ENCODE results near the gene MRPL2. TPM values are rescaled to one million over a fixed set of nuclear protein-coding genes. Genes with fewer than 3 reads are reported as not detected.

The MRPL2 gene
- total RNA-seq, 4 donors from 2014 or later = 25.2 to 43.6 (median 28.1) TPM

DNA sequence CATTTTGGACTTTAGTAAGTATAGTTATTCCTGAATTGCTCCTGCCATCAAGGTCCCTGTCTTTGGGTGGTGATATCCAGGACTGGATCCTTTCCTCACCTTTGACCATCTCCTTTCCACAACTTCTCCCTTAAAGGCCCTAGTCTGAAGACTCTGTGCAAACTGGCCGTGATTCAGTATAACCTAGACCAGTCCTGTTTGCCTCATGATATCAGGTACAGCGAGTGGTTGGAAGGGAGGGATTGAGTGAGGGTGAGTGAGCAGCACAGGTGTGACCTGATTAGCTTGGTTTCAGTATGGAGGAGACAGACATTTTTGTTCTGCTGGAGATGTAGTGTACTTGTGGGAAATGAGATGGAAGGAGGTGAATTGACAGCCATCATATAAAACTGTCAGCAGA is 40.1 kb downstream of the MRPL2 start:
- no peak for DNase-seq (ENCODE audit: extremely low spot score)
- Histone ChIP-seq H3K27ac (replicated peaks in 1 of 4) (no peak overlapping the region), H3K36me3 (peaks cover 12 to 39% (median 36%) of the 10 kb centered on the region in 4 donors), H3K9me3 (no peaks in the 10 kb centered on the region), H3K4me1 (peaks cover 62 to 77% (median 65%) of the 10 kb centered on the region in 4 donors), H3K27me3 (no peaks in the 10 kb centered on the region), H3K4me3 (no peak overlapping the region)
- intact Hi-C loops (cut with DNase I) = loop anchor here (5.0 to 10.0 kb wide), 2 partner anchors 33 to 114 kb away; partner anchors contain the start of gene CUL7
- 88% methylated on average over 2 of the region's 2 CpGs for WGBS
- TF ChIP-seq POLR2A (IDR thresholded peaks at IDR 0.05; ENCODE audit: low read depth) (no peak), POLR2AphosphoS5 (IDR thresholded peaks at IDR 0.05) (no peak), EP300 (IDR thresholded peaks at IDR 0.05) (no peak)
- TF ChIP-seq, protein P1, sequence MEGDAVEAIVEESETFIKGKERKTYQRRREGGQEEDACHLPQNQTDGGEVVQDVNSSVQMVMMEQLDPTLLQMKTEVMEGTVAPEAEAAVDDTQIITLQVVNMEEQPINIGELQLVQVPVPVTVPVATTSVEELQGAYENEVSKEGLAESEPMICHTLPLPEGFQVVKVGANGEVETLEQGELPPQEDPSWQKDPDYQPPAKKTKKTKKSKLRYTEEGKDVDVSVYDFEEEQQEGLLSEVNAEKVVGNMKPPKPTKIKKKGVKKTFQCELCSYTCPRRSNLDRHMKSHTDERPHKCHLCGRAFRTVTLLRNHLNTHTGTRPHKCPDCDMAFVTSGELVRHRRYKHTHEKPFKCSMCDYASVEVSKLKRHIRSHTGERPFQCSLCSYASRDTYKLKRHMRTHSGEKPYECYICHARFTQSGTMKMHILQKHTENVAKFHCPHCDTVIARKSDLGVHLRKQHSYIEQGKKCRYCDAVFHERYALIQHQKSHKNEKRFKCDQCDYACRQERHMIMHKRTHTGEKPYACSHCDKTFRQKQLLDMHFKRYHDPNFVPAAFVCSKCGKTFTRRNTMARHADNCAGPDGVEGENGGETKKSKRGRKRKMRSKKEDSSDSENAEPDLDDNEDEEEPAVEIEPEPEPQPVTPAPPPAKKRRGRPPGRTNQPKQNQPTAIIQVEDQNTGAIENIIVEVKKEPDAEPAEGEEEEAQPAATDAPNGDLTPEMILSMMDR (IDR thresholded peaks at IDR 0.05) = no peak

DNA sequence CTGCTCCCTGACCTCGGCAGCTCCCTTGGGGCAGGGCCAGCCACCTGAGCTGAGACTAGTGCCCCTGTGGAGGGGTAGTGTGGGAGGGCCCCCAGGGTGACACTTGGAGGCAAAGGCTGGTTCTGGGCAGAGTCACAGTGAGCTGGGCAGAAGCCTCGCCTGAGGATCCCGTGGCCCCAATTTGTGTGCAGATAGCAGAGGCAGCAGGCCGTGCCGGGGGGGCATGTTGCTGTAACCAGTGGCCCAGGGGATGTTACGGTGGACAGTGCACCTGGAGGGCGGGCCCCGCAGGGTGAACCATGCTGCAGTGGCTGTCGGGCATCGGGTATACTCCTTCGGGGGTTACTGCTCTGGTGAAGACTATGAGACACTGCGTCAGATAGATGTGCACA is 42.3 kb downstream of the MRPL2 start:
- Histone ChIP-seq H3K4me3 (peak overlapping the region in 3 of 4 donors; percentile 16 to 40 (median 22)), H3K4me1 (peaks cover 55 to 72% (median 60%) of the 10 kb centered on the region in 4 donors), H3K27ac (replicated peaks in 1 of 4) (peak overlapping the region; percentile 52 to 87 (median 74)), H3K36me3 (peaks cover 12 to 44% (median 40%) of the 10 kb centered on the region in 4 donors), H3K27me3 (no peaks in the 10 kb centered on the region), H3K9me3 (no peaks in the 10 kb centered on the region)
- 83% methylated on average over 6 of the region's 12 CpGs for WGBS
- TF ChIP-seq POLR2A (IDR thresholded peaks at IDR 0.05; ENCODE audit: low read depth) (no peak), POLR2AphosphoS5 (IDR thresholded peaks at IDR 0.05) (no peak), EP300 (IDR thresholded peaks at IDR 0.05) (no peak)
- TF ChIP-seq, protein P1 (IDR thresholded peaks at IDR 0.05) = no peak
- intact Hi-C loops (cut with DNase I) = loop anchor here (5.0 to 10.0 kb wide), 2 partner anchors 35 to 112 kb away; partner anchors contain the start of gene CUL7
- DNase-seq (ENCODE audit: extremely low spot score) = no peak

DNA sequence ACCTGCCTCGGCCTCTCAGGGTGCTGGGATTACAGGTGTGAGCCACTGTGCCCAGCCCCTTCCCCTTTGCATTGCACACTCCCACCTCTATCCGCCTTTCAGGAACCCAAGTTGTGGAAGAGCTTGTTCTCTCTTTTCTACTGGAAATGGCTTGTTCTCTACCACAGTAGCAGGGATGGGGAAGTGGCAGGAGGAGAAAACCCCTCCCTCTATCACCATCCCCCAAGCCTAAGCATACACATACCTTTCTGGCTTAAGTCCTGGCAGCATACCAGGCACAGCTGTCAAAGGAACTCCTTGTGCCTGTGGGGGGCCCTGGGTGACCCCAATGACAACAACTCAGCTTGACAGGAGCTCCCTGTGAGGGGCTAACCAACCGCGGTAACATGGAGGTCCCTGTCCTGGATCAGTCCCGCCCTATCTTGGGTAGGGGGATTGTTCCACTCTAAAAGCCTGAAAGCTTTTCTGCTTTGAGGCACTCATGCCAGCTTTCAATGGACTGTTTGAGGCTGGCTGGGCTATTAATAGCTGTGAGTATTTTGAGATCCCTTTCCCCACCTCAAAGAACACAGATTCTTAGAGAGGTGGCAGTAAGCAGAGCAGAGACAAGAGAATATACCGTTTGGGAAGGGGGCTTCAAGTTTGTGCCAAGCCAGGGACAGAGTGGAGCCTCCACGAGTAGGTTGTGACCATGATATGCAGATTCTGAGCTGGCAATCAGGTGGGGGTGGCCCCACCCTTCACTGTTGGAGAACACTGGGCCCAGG is 42.9 kb downstream of the MRPL2 start:
- Histone ChIP-seq H3K4me3 (peak overlapping the region in 3 of 4 donors; percentile 16 to 40 (median 22)), H3K27me3 (no peaks in the 10 kb centered on the region), H3K4me1 (peaks cover 55 to 75% (median 62%) of the 10 kb centered on the region in 4 donors), H3K9me3 (no peaks in the 10 kb centered on the region), H3K27ac (replicated peaks in 1 of 4) (peak overlapping the region; percentile 52 to 87 (median 74)), H3K36me3 (peaks cover 12 to 50% (median 46%) of the 10 kb centered on the region in 4 donors)
- no peak for DNase-seq (ENCODE audit: extremely low spot score)
- TF ChIP-seq EP300 (IDR thresholded peaks at IDR 0.05) (no peak), POLR2A (IDR thresholded peaks at IDR 0.05; ENCODE audit: low read depth) (no peak), POLR2AphosphoS5 (IDR thresholded peaks at IDR 0.05) (no peak)
- TF ChIP-seq, protein P1 (IDR thresholded peaks at IDR 0.05) = no peak
- intact Hi-C loops (cut with DNase I) = loop anchor here (5.0 to 10.0 kb wide), 2 partner anchors 36 to 112 kb away; partner anchors contain the start of gene CUL7
- 63% methylated on average over 7 of the region's 7 CpGs for WGBS

DNA sequence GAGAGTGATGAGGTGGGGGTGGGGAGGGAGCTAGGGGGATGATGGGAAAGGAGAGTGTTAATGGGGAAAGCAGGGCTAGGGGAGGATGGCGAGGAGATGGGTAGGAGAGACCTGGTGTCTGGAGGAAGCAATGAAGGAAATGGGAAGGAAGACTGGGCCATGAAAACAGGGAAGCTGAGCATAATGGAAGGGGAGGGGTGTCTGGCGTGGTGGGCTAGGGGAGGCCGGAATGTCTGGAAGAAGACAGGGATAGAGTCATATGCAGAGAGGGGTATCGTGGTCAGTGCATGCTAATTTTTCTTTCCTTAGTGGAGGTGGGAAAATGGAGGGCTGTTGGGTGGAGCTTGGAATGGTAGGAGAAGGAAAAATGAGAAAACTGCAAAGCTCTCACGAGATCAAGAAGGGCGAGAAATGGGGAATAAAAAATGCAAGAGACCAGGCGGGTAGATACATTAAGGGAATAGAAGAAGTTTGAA is 44.8 kb downstream of the MRPL2 start:
- under 1% methylated on average over 7 of the region's 7 CpGs for WGBS
- Histone ChIP-seq H3K36me3 (peaks cover 26 to 57% (median 53%) of the 10 kb centered on the region in 4 donors), H3K4me1 (peaks cover 46 to 58% (median 53%) of the 10 kb centered on the region in 4 donors), H3K9me3 (no peaks in the 10 kb centered on the region), H3K27ac (replicated peaks in 1 of 4) (peak overlapping the region; percentile 85 to 87 (median 85)), H3K4me3 (peak overlapping the region; percentile 77 to 84 (median 81)), H3K27me3 (no peaks in the 10 kb centered on the region)
- DNase-seq (ENCODE audit: extremely low spot score) = no peak
- TF ChIP-seq POLR2AphosphoS5 (IDR thresholded peaks at IDR 0.05) (no peak), EP300 (IDR thresholded peaks at IDR 0.05) (no peak), POLR2A (IDR thresholded peaks at IDR 0.05; ENCODE audit: low read depth) (no peak)
- TF ChIP-seq, protein P1 (IDR thresholded peaks at IDR 0.05) = no peak
- intact Hi-C loops (cut with DNase I) = loop anchor here (5.0 to 10.0 kb wide), 2 partner anchors 110 to 128 kb away; no protein-coding TSS in a partner anchor

Data from esophagus muscularis mucosa (tissue), 4 donors.